Immature natural killer cell (primary cell): ENCODE results near the gene TLK1. TPM values are rescaled to one million over a fixed set of nuclear protein-coding genes. Genes with fewer than 3 reads are reported as not detected.

Experiments used
- DNase-seq, 3 donors: peaks; one replicate each; pipeline ENCODE4 v3.0.0; 2022; ENCODE audit warnings: mixed read lengths in 1 of 3
- H3K27ac Mint-ChIP-seq, 6 donors: one replicate each; pipeline ENCODE4 v1.8.0; 2020; ENCODE audit warnings: mixed read lengths in 6 of 6, mild to moderate bottlenecking in 5 of 6, inconsistent platforms in 4 of 6, moderate library complexity in 3 of 6
- H3K27me3 Mint-ChIP-seq, 3 donors: one replicate each; pipeline ENCODE4 v1.8.0; 2020 to 2021; ENCODE audit warnings: low read depth in 3 of 3, mild to moderate bottlenecking in 3 of 3, mixed read lengths in 3 of 3, moderate library complexity in 3 of 3, inconsistent platforms in 1 of 3
- H3K36me3 Mint-ChIP-seq, 3 donors: one replicate each; pipeline ENCODE4 v1.8.0; 2020; ENCODE audit warnings: mixed read lengths in 3 of 3, inconsistent platforms in 2 of 3, mild to moderate bottlenecking in 2 of 3
- H3K4me1 Mint-ChIP-seq, 2 donors: one replicate each; pipeline ENCODE4 v1.8.0; 2020; ENCODE audit warnings: inconsistent platforms in 2 of 2, mild to moderate bottlenecking in 2 of 2, mixed read lengths in 2 of 2, moderate library complexity in 1 of 2
- H3K4me3 Mint-ChIP-seq, 5 donors: one replicate each; pipeline ENCODE4 v1.8.0; 2020; ENCODE audit warnings: mild to moderate bottlenecking in 5 of 5, mixed read lengths in 5 of 5, inconsistent platforms in 3 of 5, moderate library complexity in 3 of 5
- H3K9me3 Mint-ChIP-seq, 6 donors: one replicate each; pipeline ENCODE4 v1.8.0; 2020; ENCODE audit warnings: mild to moderate bottlenecking in 6 of 6, mixed read lengths in 6 of 6, inconsistent platforms in 4 of 6, moderate library complexity in 3 of 6
- polyA plus RNA-seq, 3 donors: library from polyadenylated mRNA; unstranded; fragments of 300-500 nt; fragmentation: Illumina TruSeq; gene quantifications; one replicate each; pipeline ENCODE4 v1.2.3, GENCODE V29; 2021

Gene TLK1
- 10 to 100 TPM in 2 of 3 donors, 1 to 10 TPM in 1; 6.9 to 53.1 (median 26.2) TPM for polyA plus RNA-seq

GRCh38 chr2:171160119-171160955 lies at the start of gene TLK1:
TSS of gene TLK1 (minus strand) at chr2:171160893. CDS start at chr2:171160428, 465 bp downstream.
- H3K9me3 Mint-ChIP-seq = no peaks in the 10 kb centered on the region
- no peaks in the 10 kb centered on the region for H3K36me3 Mint-ChIP-seq
- H3K4me1 Mint-ChIP-seq = peaks cover 42 to 53% of the 10 kb centered on the region in 2 donors
- H3K27ac Mint-ChIP-seq = peak within 1 kb of the TSS; percentile 85 to 96 (median 92)
- peak; percentile 76 to 81 (median 81) for DNase-seq
- peaks cover 4 to 17% (median 7%) of the 10 kb centered on the region in 3 donors for H3K27me3 Mint-ChIP-seq
- peak within 1 kb of the TSS; percentile 90 to 96 (median 95) for H3K4me3 Mint-ChIP-seq

DNA sequence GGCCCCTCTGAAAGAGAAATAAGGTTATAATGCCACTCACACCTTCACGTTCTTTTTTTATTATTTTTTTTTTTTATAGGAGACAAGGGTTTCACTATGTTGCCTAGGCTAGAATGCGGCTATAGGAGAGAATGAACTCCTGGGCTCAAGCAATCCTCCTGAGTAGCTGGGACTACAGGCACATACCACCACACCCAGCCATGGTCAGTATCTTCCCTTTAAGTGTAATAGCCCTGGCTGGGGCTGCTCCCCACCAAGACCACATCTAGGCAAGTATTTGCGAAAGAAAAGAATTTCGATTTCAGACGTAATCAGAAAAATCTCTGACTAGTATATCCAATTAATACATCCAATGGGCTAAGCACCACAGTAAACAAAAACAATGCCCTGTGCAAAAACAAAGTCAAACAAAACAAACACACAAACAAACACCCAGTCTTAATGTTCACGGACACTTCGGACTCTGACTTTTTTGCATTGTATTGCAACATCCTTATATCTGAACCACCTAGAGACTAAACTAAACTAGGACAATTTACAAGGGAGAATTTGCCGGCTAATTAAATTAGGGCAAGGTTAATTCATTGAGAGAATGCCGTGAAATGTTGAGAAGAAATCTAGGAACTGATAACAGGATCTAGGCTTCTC lies 49.6 kb upstream of the TLK1 start:
- Mint-ChIP-seq H3K4me3 (peak overlapping the region in 1 of 5 donors; percentile 27), H3K27me3 (peaks cover 0 to 2% (median 0%) of the 10 kb centered on the region in 3 donors), H3K4me1 (peaks cover 4 to 10% of the 10 kb centered on the region in 2 donors), H3K9me3 (no peaks in the 10 kb centered on the region), H3K27ac (no peak overlapping the region), H3K36me3 (no peaks in the 10 kb centered on the region)
- DNase-seq = no peak

DNA sequence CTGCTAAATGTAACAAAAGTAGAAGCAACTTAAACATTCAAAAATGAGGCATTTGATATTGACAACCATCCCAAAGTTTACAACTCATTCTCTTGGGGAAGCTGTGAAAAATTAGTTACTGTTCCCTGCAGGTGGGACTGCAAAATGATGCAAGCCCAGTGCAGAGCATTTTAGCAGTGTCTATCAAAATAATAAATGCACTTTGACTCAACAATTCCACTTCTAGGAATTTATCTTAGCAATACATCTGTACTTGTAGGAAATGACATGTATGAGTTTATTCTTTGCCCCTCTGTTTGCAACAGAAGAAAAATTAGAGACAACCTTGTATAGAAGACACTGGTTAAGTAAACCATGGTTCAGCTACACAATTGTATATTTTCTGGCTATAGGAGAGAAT lies 48.0 kb upstream of the TLK1 start:
- DNase-seq = no peak
- Mint-ChIP-seq H3K4me3 (no peak overlapping the region), H3K27ac (no peak overlapping the region), H3K27me3 (peaks cover 0 to 2% (median 0%) of the 10 kb centered on the region in 3 donors), H3K36me3 (no peaks in the 10 kb centered on the region), H3K4me1 (peaks cover 4 to 10% of the 10 kb centered on the region in 2 donors), H3K9me3 (no peaks in the 10 kb centered on the region)

- peaks cover 4 to 10% of the 10 kb centered on the region in 2 donors for H3K4me1 Mint-ChIP-seq
- no peak overlapping the region for H3K4me3 Mint-ChIP-seq
- H3K9me3 Mint-ChIP-seq = no peaks in the 10 kb centered on the region
- H3K36me3 Mint-ChIP-seq = no peaks in the 10 kb centered on the region
- H3K27ac Mint-ChIP-seq = no peak overlapping the region
- DNase-seq = no peak
- peaks cover 0 to 2% (median 0%) of the 10 kb centered on the region in 3 donors for H3K27me3 Mint-ChIP-seq
Measured at GRCh38 chr2:171206422-171207115, 45.9 kb upstream of the TLK1 start.

DNA sequence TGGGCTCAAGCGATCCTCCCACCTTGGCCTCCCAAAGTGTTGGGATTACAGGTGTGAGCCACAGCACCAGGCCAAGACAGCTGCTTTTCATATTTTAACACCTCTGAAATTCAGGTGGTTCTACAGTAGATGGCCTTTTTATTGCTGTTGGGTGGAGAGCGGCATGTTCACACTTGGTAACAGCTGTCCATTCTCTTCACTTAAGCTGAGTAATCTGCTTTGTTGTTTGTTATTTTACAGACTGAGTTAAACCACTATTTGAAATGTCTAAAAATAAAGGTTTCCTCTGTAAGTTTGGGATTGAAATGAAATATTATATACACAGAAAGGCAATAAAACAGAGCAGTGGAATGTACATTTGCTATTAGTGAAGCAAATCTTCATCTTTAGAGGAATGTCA lies 44.9 kb upstream of the TLK1 start:
- no peak for DNase-seq
- Mint-ChIP-seq H3K27ac (no peak overlapping the region), H3K4me3 (no peak overlapping the region), H3K4me1 (peaks cover 0 to 3% of the 10 kb centered on the region in 2 donors), H3K9me3 (no peaks in the 10 kb centered on the region), H3K27me3 (peaks cover 0 to 4% (median 0%) of the 10 kb centered on the region in 3 donors), H3K36me3 (no peaks in the 10 kb centered on the region)

DNA sequence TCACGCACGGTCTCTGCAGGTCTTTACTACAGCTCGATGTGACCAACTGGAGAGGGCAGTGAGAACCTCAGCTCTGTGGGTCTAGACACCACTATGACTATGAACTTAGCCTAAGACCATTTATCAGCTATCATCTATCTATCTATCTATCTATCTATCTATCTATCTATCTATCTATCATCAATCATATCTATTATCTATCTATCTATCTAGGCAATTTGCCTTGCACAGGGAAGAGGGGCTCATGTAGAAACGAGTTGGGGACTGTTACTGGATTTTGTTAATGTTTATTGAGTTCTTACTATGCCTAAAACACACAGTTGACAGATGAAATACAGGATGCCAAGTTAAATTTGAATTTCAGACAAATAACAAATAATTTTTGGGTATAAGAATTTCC lies 41.1 kb upstream of the TLK1 start:
- Mint-ChIP-seq H3K4me3 (no peak overlapping the region), H3K27me3 (peaks cover 0 to 4% (median 0%) of the 10 kb centered on the region in 3 donors), H3K4me1 (no peaks in the 10 kb centered on the region), H3K27ac (no peak overlapping the region), H3K36me3 (no peaks in the 10 kb centered on the region), H3K9me3 (no peaks in the 10 kb centered on the region)
- no peak for DNase-seq

DNA sequence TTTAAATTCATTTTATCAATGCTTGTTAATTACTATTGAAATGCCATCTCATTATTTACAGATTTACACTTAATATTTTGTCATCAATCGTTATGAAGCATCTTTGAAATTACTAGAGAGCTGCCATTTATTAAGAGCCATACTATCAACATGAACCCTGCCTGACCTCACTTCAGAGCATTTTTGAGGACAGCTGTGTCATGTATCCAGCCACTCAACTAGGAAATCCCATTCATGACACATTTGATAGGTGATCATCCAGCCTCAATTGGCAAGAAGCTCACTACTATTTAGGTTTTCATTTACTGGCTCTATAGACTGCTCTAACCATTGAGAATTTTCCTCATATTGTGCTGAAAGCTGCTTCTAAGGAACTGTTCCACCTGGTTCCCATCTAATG lies 40.6 kb upstream of the TLK1 start:
- no peak overlapping the region for H3K27ac Mint-ChIP-seq
- peaks cover 0 to 4% (median 0%) of the 10 kb centered on the region in 3 donors for H3K27me3 Mint-ChIP-seq
- H3K4me1 Mint-ChIP-seq = no peaks in the 10 kb centered on the region
- no peaks in the 10 kb centered on the region for H3K36me3 Mint-ChIP-seq
- no peak overlapping the region for H3K4me3 Mint-ChIP-seq
- H3K9me3 Mint-ChIP-seq = no peaks in the 10 kb centered on the region
- no peak for DNase-seq

DNA sequence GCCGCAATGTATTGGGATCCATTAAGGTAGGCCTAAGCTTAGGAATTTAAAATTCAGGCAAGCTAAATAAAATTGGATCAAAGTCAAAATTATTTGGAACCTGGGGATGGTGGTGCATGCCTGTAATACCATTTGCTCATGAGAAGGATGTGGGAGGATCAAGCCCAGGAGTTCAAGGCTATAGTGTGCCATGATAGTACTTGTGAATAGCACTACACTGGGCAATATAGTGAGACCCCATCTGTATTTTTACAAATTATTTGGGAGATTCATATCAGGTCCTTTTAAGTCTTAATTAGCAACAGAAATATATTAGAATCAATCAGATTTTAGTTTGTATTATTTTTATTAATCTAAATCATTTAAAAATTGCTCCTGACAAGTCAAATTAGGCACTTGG lies 39.8 kb upstream of the TLK1 start:
- DNase-seq = no peak
- Mint-ChIP-seq H3K9me3 (no peaks in the 10 kb centered on the region), H3K4me1 (no peaks in the 10 kb centered on the region), H3K27ac (no peak overlapping the region), H3K36me3 (no peaks in the 10 kb centered on the region), H3K27me3 (peaks cover 0 to 4% (median 0%) of the 10 kb centered on the region in 3 donors), H3K4me3 (no peak overlapping the region)

DNA sequence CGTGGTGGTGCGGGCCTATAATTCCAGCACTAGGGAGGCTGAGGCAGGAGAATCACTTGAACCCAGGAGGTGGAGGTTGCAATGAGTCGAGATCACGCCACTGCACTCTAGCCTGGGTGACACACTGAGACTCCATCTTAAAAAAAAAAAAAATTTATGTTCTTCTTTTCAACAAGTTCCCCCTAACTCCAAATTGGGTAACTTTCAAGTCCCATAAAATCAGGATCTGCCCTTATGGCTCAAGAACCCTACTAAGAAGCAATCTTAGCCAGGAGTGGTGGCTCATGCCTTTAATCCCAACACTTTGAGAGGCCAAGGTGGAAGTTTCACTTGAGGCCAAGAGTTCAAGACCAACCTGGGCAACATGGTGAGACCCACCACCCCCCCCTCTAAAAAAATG lies 30.3 kb upstream of the TLK1 start:
- no peak overlapping the region for H3K27ac Mint-ChIP-seq
- H3K36me3 Mint-ChIP-seq = no peaks in the 10 kb centered on the region
- peaks cover 0 to 6% (median 0%) of the 10 kb centered on the region in 3 donors for H3K27me3 Mint-ChIP-seq
- no peaks in the 10 kb centered on the region for H3K9me3 Mint-ChIP-seq
- H3K4me3 Mint-ChIP-seq = no peak overlapping the region
- DNase-seq = no peak
- no peaks in the 10 kb centered on the region for H3K4me1 Mint-ChIP-seq

DNA sequence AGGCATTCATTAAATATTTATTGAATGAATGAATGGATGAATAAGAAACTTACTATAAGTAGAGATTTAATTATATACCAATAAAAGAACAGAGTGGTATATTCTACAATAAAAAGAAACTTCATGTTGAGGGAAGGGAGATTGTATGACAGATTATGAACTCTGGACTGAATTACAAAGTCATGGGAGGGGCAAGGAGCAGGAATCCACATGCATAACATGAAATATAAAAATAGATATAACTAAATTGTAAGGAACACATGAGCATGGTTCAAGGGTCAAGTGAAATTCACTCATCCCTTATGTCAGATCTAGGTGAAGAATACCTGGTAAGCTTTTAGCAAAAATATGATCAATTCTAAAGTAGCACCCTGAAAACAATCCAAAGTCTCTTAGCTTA lies 27.1 kb upstream of the TLK1 start:
- Mint-ChIP-seq H3K36me3 (no peaks in the 10 kb centered on the region), H3K9me3 (no peaks in the 10 kb centered on the region), H3K27ac (no peak overlapping the region), H3K27me3 (peaks cover 2 to 8% (median 4%) of the 10 kb centered on the region in 3 donors), H3K4me1 (no peaks in the 10 kb centered on the region), H3K4me3 (no peak overlapping the region)
- DNase-seq = no peak

- no peak for DNase-seq
- Mint-ChIP-seq H3K36me3 (no peaks in the 10 kb centered on the region), H3K4me1 (no peaks in the 10 kb centered on the region), H3K27me3 (peaks cover 4 to 9% (median 4%) of the 10 kb centered on the region in 3 donors), H3K4me3 (no peak overlapping the region), H3K9me3 (no peaks in the 10 kb centered on the region), H3K27ac (peak overlapping the region in 1 of 6 donors; percentile 60)
Measured at GRCh38 chr2:171187177-171187576, 26.5 kb upstream of the TLK1 start.

GRCh38 chr2:171185941-171186340 lies 25.2 kb upstream of the TLK1 start:
- H3K27me3 Mint-ChIP-seq = peaks cover 4 to 9% (median 4%) of the 10 kb centered on the region in 3 donors
- no peaks in the 10 kb centered on the region for H3K4me1 Mint-ChIP-seq
- no peak overlapping the region for H3K27ac Mint-ChIP-seq
- H3K4me3 Mint-ChIP-seq = no peak overlapping the region
- no peak for DNase-seq
- no peaks in the 10 kb centered on the region for H3K9me3 Mint-ChIP-seq
- no peaks in the 10 kb centered on the region for H3K36me3 Mint-ChIP-seq

GRCh38 chr2:171185165-171185818 lies 24.6 kb upstream of the TLK1 start:
- Mint-ChIP-seq H3K36me3 (no peaks in the 10 kb centered on the region), H3K4me3 (no peak overlapping the region), H3K9me3 (no peaks in the 10 kb centered on the region), H3K27ac (no peak overlapping the region), H3K4me1 (no peaks in the 10 kb centered on the region), H3K27me3 (peaks cover 4 to 9% (median 4%) of the 10 kb centered on the region in 3 donors)
- no peak for DNase-seq
